Measurements from ENCODE around the gene NSRP1. TPM values are rescaled to one million over a fixed set of nuclear protein-coding genes. Genes with fewer than 3 reads are reported as not detected.

The NSRP1 gene
- total and polyA plus RNA-seq, 4 donors: 7.0 to 25.7 (median 9.9) TPM

GRCh38 chr17:30212750-30213149 lies 96.1 kb downstream of the NSRP1 start:
- TF ChIP-seq ATF3 (IDR thresholded peaks at IDR 0.05) (no peak), HNF4A (conservative IDR thresholded peaks at IDR 0.05) (no peak), TAF1 (conservative IDR thresholded peaks at IDR 0.05) (no peak), RXRA (IDR thresholded peaks at IDR 0.05) (no peak), HNF4G (IDR thresholded peaks at IDR 0.05) (no peak), FOXA1 (IDR thresholded peaks at IDR 0.05) (no peak), RAD21 (IDR thresholded peaks at IDR 0.05) (no peak), FOXA2 (IDR thresholded peaks at IDR 0.05) (no peak), NR2F2 (IDR thresholded peaks at IDR 0.05) (no peak), JUND (IDR thresholded peaks at IDR 0.05) (no peak)
- no peaks in the 10 kb centered on the region for H3K27me3 ChIP-seq (ENCODE audit: control insufficient read depth in 4 of 4, insufficient read depth in 4 of 4, low read length in 3 of 4)
- no peaks in the 10 kb centered on the region for H3K4me1 ChIP-seq (ENCODE audit: control insufficient read depth in 4 of 4, insufficient read depth in 4 of 4, low read length in 3 of 4)
- no peaks in the 10 kb centered on the region for H3K9me3 ChIP-seq (ENCODE audit: control insufficient read depth in 4 of 4, low read length in 3 of 4)
- no peaks in the 10 kb centered on the region for H3K36me3 ChIP-seq (ENCODE audit: control insufficient read depth in 4 of 4, insufficient read depth in 3 of 4, low read depth in 1 of 4, low read length in 3 of 4)
- no peak for DNase-seq (ENCODE audit: low spot score)
- WGBS: 94% methylated on average over 11 of the region's 11 CpGs
- H3K9ac ChIP-seq (ENCODE audit: low read depth in 1 of 2, low read length in 2 of 2): no peak overlapping the region
- H3K4me3 ChIP-seq (ENCODE audit: low read depth in 1 of 3, low read length in 3 of 3): no peak overlapping the region
- no peak overlapping the region for H3K27ac ChIP-seq (ENCODE audit: low read depth in 1 of 2, low read length in 2 of 2)

GRCh38 chr17:30217054-30217453 lies 100.4 kb downstream of the NSRP1 start:
- H3K4me3 ChIP-seq (ENCODE audit: low read depth in 1 of 3, low read length in 3 of 3): no peak overlapping the region
- TF ChIP-seq ATF3 (IDR thresholded peaks at IDR 0.05): no peak
- H3K4me1 ChIP-seq (ENCODE audit: control insufficient read depth in 4 of 4, insufficient read depth in 4 of 4, low read length in 3 of 4): peaks cover 3 to 13% (median 11%) of the 10 kb centered on the region in 4 donors
- no peak overlapping the region for H3K9ac ChIP-seq (ENCODE audit: low read depth in 1 of 2, low read length in 2 of 2)
- DNase-seq (ENCODE audit: low spot score): no peak
- H3K27me3 ChIP-seq (ENCODE audit: control insufficient read depth in 4 of 4, insufficient read depth in 4 of 4, low read length in 3 of 4): no peaks in the 10 kb centered on the region
- no peak overlapping the region for H3K27ac ChIP-seq (ENCODE audit: low read depth in 1 of 2, low read length in 2 of 2)
- 96% methylated on average over 6 of the region's 6 CpGs for WGBS
- H3K9me3 ChIP-seq (ENCODE audit: control insufficient read depth in 4 of 4, low read length in 3 of 4): no peaks in the 10 kb centered on the region
- no peaks in the 10 kb centered on the region for H3K36me3 ChIP-seq (ENCODE audit: control insufficient read depth in 4 of 4, insufficient read depth in 3 of 4, low read depth in 1 of 4, low read length in 3 of 4)

- H3K27ac ChIP-seq (ENCODE audit: low read depth in 1 of 2, low read length in 2 of 2): no peak overlapping the region
- no peak for DNase-seq (ENCODE audit: low spot score)
- no peaks in the 10 kb centered on the region for H3K36me3 ChIP-seq (ENCODE audit: control insufficient read depth in 4 of 4, insufficient read depth in 3 of 4, low read depth in 1 of 4, low read length in 3 of 4)
- no peaks in the 10 kb centered on the region for H3K27me3 ChIP-seq (ENCODE audit: control insufficient read depth in 4 of 4, insufficient read depth in 4 of 4, low read length in 3 of 4)
- no peaks in the 10 kb centered on the region for H3K9me3 ChIP-seq (ENCODE audit: control insufficient read depth in 4 of 4, low read length in 3 of 4)
- 96% methylated on average over 11 of the region's 11 CpGs for WGBS
- TF ChIP-seq CTCF (IDR thresholded peaks at IDR 0.05; ENCODE audit: low read depth, low read length, missing input control) (no peak), RAD21 (IDR thresholded peaks at IDR 0.05) (no peak), REST (IDR thresholded peaks at IDR 0.05) (no peak), EGR1 (IDR thresholded peaks at IDR 0.05; ENCODE audit: low read depth in 2 of 2) (no peak), FOXA1 (IDR thresholded peaks at IDR 0.05) (no peak), TAF1 (conservative IDR thresholded peaks at IDR 0.05) (no peak), GABPA (IDR thresholded peaks at IDR 0.05 in 1 of 2, conservative IDR thresholded peaks at IDR 0.05 in 1 of 2) (no peak), FOXA2 (IDR thresholded peaks at IDR 0.05) (no peak), NR2F2 (IDR thresholded peaks at IDR 0.05) (no peak), ATF3 (IDR thresholded peaks at IDR 0.05) (no peak), YY1 (IDR thresholded peaks at IDR 0.05) (no peak), MAX (IDR thresholded peaks at IDR 0.05) (no peak)
- H3K4me1 ChIP-seq (ENCODE audit: control insufficient read depth in 4 of 4, insufficient read depth in 4 of 4, low read length in 3 of 4): peaks cover 3 to 13% (median 11%) of the 10 kb centered on the region in 4 donors
- H3K4me3 ChIP-seq (ENCODE audit: low read depth in 1 of 3, low read length in 3 of 3): no peak overlapping the region
- H3K9ac ChIP-seq (ENCODE audit: low read depth in 1 of 2, low read length in 2 of 2): no peak overlapping the region
Measured at GRCh38 chr17:30217746-30218245, 101.2 kb downstream of the NSRP1 start.
